Measurements from ENCODE around the gene SNED1. TPM values are rescaled to one million over a fixed set of nuclear protein-coding genes. Genes with fewer than 3 reads are reported as not detected.

The SNED1 gene
- total RNA-seq, 4 donors from 2014 or later = 16.4 to 56.2 (median 43.5) TPM

DNA sequence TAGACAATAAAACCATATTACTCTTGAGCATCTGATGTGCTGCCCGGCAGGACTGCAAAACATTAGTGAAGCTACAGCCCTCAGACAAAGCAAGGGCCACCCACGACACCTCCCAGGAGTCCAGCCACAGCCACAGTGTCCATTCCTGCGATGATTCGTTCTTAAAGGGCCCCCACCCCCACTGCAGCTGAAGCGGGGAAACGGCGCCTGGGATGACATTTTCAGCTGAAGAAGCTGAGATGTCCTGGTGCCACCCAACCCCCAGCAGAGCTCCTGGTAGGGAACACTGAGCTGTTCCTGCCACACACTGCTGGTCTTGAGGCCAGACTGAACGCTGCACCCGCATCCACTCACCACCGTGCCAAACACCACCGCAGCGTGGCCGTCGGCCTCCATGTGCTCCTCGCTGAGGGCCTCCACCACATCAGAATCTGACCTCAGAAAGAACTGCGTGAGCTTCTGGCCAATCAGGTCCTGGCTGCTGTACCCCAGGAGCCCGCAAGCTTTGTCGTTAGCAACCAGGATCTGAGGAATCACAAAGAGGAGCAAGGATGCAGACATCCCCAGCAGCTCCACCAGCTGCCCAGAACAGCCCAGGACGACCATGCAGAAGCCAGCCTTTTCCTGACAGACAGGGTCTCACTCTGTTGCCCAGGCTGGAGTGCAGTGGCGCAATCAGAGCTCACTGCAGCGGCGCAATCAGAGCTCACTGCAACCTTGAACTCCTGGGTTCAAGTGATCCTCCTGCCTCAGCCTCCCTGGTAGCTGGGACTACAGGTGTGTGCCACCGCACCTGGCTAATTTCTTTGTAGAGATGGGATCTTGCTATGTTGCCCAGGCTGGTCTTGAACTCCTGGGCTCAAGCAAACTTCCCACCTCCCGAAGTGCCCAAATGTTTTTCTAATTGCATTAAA, 141.4 kb downstream of the SNED1 start:
- intact Hi-C loops (cut with DNase I; ENCODE audit: low total_unique reads) (no loop called here), in situ Hi-C loops (cut with MboI; ENCODE audit: low sequenced_read_pairs in 4 of 4) (no loop called here)
- no peak for TF ChIP-seq POLR2A (IDR thresholded peaks at IDR 0.05)
- TF ChIP-seq, protein P1, sequence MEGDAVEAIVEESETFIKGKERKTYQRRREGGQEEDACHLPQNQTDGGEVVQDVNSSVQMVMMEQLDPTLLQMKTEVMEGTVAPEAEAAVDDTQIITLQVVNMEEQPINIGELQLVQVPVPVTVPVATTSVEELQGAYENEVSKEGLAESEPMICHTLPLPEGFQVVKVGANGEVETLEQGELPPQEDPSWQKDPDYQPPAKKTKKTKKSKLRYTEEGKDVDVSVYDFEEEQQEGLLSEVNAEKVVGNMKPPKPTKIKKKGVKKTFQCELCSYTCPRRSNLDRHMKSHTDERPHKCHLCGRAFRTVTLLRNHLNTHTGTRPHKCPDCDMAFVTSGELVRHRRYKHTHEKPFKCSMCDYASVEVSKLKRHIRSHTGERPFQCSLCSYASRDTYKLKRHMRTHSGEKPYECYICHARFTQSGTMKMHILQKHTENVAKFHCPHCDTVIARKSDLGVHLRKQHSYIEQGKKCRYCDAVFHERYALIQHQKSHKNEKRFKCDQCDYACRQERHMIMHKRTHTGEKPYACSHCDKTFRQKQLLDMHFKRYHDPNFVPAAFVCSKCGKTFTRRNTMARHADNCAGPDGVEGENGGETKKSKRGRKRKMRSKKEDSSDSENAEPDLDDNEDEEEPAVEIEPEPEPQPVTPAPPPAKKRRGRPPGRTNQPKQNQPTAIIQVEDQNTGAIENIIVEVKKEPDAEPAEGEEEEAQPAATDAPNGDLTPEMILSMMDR (IDR thresholded peaks at IDR 0.05 in 4 of 5, conservative IDR thresholded peaks at IDR 0.05 in 1 of 5) = no peak
- no peaks in the 10 kb centered on the region for H3K9me3 ChIP-seq
- H3K4me3 ChIP-seq = no peak overlapping the region
- H3K4me1 ChIP-seq = no peaks in the 10 kb centered on the region
- ATAC-seq (no peak), DNase-seq (no peak)
- H3K36me3 ChIP-seq = no peaks in the 10 kb centered on the region
- H3K27me3 ChIP-seq = no peaks in the 10 kb centered on the region
- H3K27ac ChIP-seq = no peak overlapping the region

GRCh38 chr2:241140445-241140840, 142.0 kb downstream of the SNED1 start:
- Histone ChIP-seq H3K27me3 (no peaks in the 10 kb centered on the region), H3K4me3 (no peak overlapping the region), H3K4me1 (no peaks in the 10 kb centered on the region), H3K36me3 (no peaks in the 10 kb centered on the region), H3K27ac (no peak overlapping the region), H3K9me3 (no peaks in the 10 kb centered on the region)
- DNase-seq (no peak), ATAC-seq (no peak)
- in situ Hi-C loops (cut with MboI; ENCODE audit: low sequenced_read_pairs in 4 of 4) = no loop called here
- no peak for TF ChIP-seq POLR2A (IDR thresholded peaks at IDR 0.05)
- TF ChIP-seq, protein P1 (IDR thresholded peaks at IDR 0.05 in 4 of 5, conservative IDR thresholded peaks at IDR 0.05 in 1 of 5) = no peak
- intact Hi-C loops (cut with DNase I; ENCODE audit: low total_unique reads) = no loop called here

DNA sequence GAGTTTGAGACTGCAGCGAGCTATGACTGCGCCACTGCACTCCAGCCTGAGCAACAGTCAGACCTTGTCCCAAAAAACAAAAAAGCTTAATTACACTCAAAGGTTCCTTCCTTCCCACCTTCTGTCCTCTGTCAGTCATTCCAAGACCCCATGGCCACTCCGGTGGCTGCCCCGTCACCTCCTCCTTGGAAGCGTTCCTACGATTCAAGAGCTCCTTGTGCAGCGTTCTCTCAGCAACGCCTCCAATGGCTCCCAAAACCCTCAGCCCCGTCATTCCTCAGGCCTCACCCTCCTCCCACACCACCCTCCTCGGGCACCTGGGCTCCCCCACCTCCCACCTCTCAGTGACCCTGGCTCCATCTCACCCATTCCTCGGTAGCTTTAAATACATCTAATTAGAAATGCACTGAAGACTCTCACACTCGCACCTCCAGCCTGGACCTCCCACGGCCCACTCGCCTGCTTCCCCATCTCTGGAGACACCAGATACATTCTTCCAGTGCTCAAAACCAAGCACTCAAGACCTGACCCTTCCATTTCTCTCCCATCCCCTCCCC, 142.9 kb downstream of the SNED1 start:
- no peaks in the 10 kb centered on the region for H3K27me3 ChIP-seq
- no peaks in the 10 kb centered on the region for H3K4me1 ChIP-seq
- no peaks in the 10 kb centered on the region for H3K36me3 ChIP-seq
- in situ Hi-C loops (cut with MboI; ENCODE audit: low sequenced_read_pairs in 4 of 4) (no loop called here), intact Hi-C loops (cut with DNase I; ENCODE audit: low total_unique reads) (no loop called here)
- H3K4me3 ChIP-seq = no peak overlapping the region
- no peak for TF ChIP-seq POLR2A (IDR thresholded peaks at IDR 0.05)
- TF ChIP-seq, protein P1 (IDR thresholded peaks at IDR 0.05 in 4 of 5, conservative IDR thresholded peaks at IDR 0.05 in 1 of 5) = no peak
- DNase-seq (no peak), ATAC-seq (no peak)
- no peaks in the 10 kb centered on the region for H3K9me3 ChIP-seq
- H3K27ac ChIP-seq = no peak overlapping the region

- Histone ChIP-seq H3K4me1 (no peaks in the 10 kb centered on the region), H3K36me3 (no peaks in the 10 kb centered on the region), H3K27me3 (no peaks in the 10 kb centered on the region), H3K4me3 (no peak overlapping the region), H3K27ac (no peak overlapping the region), H3K9me3 (no peaks in the 10 kb centered on the region)
- no peak for TF ChIP-seq POLR2A (IDR thresholded peaks at IDR 0.05)
- TF ChIP-seq, protein P1 (IDR thresholded peaks at IDR 0.05 in 4 of 5, conservative IDR thresholded peaks at IDR 0.05 in 1 of 5) = no peak
- intact Hi-C loops (cut with DNase I; ENCODE audit: low total_unique reads) = no loop called here
- ATAC-seq = no peak
- no peak for DNase-seq
- in situ Hi-C loops (cut with MboI; ENCODE audit: low sequenced_read_pairs in 4 of 4) = no loop called here
Measured at GRCh38 chr2:241142063-241142462, 143.6 kb downstream of the SNED1 start.

All from gastrocnemius medialis (tissue), 4 donors.